SK-N-SH treated with all-trans-retinoic acid at 6 μM for 48 hours (cell line): Measurements from ENCODE around the gene DHH.

Experiments
- GLIS3 ChIP-seq: fragments of 250-450 bp; sonication (Bioruptor Pico); IDR thresholded peaks from 2 replicates; pipeline ENCODE4 v1.5.0; 2020; ENCODE audit warnings: mild to moderate bottlenecking, moderate library complexity
- RARB ChIP-seq: fragments of 250-450 bp; sonication (Bioruptor Pico); IDR thresholded peaks from 2 replicates; pipeline ENCODE4 v1.8.0; 2021; ENCODE audit warnings: mild to moderate bottlenecking, moderate library complexity
- SNAI2 ChIP-seq: fragments of 250-450 bp; sonication (Bioruptor Pico); IDR thresholded peaks from 2 replicates; pipeline ENCODE4 v1.5.0; 2020; ENCODE audit warnings: mild to moderate bottlenecking, moderate library complexity
- ZFP30 ChIP-seq: fragments of 450-650 bp; formaldehyde crosslinking; IDR thresholded peaks from 2 replicates; pipeline ENCODE4 v1.5.0; 2022; ENCODE audit warnings: mild to moderate bottlenecking, moderate library complexity
- ZNF70 ChIP-seq: fragments of 450-650 bp; formaldehyde crosslinking; IDR thresholded peaks from 2 replicates; pipeline ENCODE4 v1.5.0; 2020; ENCODE audit warnings: mild to moderate bottlenecking, moderate library complexity
- ZNF8 ChIP-seq: fragments of 450-650 bp; formaldehyde crosslinking; IDR thresholded peaks from 2 replicates; pipeline ENCODE4 v1.5.0; 2020; ENCODE audit warnings: mild to moderate bottlenecking, moderate library complexity
- TF ChIP-seq, protein P1 (sequence below): fragments of 250-450 bp; sonication (Bioruptor Pico); IDR thresholded peaks from 2 replicates; pipeline ENCODE4 v1.8.0; 2021; ENCODE audit warnings: low read depth, mild to moderate bottlenecking, moderate library complexity, borderline replicate concordance
- TF ChIP-seq, protein P2 (sequence below): fragments of 250-450 bp; sonication (Bioruptor Pico); IDR thresholded peaks from 2 replicates; pipeline ENCODE4 v1.8.0; 2020; ENCODE audit warnings: mild to moderate bottlenecking, moderate library complexity, borderline replicate concordance
- TF ChIP-seq, protein P3 (sequence below): fragments of 250-450 bp; sonication (Bioruptor Pico); IDR thresholded peaks from 2 replicates; pipeline ENCODE4 v1.5.0; 2020; ENCODE audit warnings: mild to moderate bottlenecking, moderate library complexity

DNA sequence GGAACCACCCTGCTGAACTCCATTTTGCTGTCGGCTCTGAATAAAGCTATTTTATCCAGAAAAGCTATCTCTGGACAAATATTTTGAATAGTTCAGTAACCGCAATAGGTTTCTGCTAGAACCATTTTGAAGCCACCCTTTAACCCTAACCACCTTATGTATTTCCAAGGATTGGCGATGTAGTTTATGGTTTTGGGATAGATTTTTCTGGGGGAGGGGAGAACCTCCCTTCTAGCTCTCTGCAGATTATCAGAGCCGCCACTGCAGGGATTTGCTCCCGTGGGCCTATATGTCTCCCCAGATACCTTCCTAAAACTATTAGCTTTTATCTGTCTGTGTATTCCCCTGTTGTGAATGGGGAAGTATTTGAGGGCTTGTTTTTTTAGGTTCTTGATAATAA lies 38.4 kb upstream of the DHH start:
- TF ChIP-seq, protein P1, sequence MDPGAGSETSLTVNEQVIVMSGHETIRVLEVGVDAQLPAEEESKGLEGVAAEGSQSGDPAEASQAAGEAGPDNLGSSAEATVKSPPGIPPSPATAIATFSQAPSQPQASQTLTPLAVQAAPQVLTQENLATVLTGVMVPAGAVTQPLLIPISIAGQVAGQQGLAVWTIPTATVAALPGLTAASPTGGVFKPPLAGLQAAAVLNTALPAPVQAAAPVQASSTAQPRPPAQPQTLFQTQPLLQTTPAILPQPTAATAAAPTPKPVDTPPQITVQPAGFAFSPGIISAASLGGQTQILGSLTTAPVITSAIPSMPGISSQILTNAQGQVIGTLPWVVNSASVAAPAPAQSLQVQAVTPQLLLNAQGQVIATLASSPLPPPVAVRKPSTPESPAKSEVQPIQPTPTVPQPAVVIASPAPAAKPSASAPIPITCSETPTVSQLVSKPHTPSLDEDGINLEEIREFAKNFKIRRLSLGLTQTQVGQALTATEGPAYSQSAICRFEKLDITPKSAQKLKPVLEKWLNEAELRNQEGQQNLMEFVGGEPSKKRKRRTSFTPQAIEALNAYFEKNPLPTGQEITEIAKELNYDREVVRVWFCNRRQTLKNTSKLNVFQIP (CRISPR knock-in tag) = no peak
- TF ChIP-seq, protein P2, sequence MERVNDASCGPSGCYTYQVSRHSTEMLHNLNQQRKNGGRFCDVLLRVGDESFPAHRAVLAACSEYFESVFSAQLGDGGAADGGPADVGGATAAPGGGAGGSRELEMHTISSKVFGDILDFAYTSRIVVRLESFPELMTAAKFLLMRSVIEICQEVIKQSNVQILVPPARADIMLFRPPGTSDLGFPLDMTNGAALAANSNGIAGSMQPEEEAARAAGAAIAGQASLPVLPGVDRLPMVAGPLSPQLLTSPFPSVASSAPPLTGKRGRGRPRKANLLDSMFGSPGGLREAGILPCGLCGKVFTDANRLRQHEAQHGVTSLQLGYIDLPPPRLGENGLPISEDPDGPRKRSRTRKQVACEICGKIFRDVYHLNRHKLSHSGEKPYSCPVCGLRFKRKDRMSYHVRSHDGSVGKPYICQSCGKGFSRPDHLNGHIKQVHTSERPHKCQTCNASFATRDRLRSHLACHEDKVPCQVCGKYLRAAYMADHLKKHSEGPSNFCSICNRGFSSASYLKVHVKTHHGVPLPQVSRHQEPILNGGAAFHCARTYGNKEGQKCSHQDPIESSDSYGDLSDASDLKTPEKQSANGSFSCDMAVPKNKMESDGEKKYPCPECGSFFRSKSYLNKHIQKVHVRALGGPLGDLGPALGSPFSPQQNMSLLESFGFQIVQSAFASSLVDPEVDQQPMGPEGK = no peak
- no peak for TF ChIP-seq ZNF70 (CRISPR knock-in tag)
- no peak for TF ChIP-seq SNAI2 (CRISPR knock-in tag)
- TF ChIP-seq, protein P3, sequence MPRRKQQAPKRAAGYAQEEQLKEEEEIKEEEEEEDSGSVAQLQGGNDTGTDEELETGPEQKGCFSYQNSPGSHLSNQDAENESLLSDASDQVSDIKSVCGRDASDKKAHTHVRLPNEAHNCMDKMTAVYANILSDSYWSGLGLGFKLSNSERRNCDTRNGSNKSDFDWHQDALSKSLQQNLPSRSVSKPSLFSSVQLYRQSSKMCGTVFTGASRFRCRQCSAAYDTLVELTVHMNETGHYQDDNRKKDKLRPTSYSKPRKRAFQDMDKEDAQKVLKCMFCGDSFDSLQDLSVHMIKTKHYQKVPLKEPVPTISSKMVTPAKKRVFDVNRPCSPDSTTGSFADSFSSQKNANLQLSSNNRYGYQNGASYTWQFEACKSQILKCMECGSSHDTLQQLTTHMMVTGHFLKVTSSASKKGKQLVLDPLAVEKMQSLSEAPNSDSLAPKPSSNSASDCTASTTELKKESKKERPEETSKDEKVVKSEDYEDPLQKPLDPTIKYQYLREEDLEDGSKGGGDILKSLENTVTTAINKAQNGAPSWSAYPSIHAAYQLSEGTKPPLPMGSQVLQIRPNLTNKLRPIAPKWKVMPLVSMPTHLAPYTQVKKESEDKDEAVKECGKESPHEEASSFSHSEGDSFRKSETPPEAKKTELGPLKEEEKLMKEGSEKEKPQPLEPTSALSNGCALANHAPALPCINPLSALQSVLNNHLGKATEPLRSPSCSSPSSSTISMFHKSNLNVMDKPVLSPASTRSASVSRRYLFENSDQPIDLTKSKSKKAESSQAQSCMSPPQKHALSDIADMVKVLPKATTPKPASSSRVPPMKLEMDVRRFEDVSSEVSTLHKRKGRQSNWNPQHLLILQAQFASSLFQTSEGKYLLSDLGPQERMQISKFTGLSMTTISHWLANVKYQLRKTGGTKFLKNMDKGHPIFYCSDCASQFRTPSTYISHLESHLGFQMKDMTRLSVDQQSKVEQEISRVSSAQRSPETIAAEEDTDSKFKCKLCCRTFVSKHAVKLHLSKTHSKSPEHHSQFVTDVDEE = no peak
- no peak for TF ChIP-seq GLIS3 (CRISPR knock-in tag)
- TF ChIP-seq ZFP30 (CRISPR knock-in tag) = no peak
- TF ChIP-seq RARB = no peak
- TF ChIP-seq ZNF8 (CRISPR knock-in tag) = no peak
